A549 (cell line): ENCODE measurements around the gene DPPA3. TPM values are rescaled to one million over a fixed set of nuclear protein-coding genes. Genes with fewer than 3 reads are reported as not detected.

ENCODE experiments used
- ATAC-seq, 2 experiments: fragments of 200-7000 bp in 1 of 2; fragments of >200 bp in 1 of 2; cut with Nextera tagmentation in 1 of 2; cut with Tn5 transposase in 1 of 2; 3 replicates each; pipeline versions ENCODE4 v1.8.0 to v1.9.1; 2018 to 2020; ENCODE audit warnings: mild to moderate bottlenecking in 1 of 2, moderate library complexity in 1 of 2
- CTCF ChIA-PET: fragments of 300-600 bp; sonication (Branson Sonifier 250); formaldehyde crosslinking; extraction: SDS; loops from one replicate; lab custom pipeline; 2021; ENCODE audit warnings: antibody characterized with exemption, inconsistent platforms; lab: Yijun Ruan, JAX
- POLR2A ChIA-PET: fragments of 350-600 bp; formaldehyde crosslinking; extraction: SDS; loops from one replicate; lab custom pipeline; 2021; ENCODE audit warnings: antibody characterized with exemption, inconsistent platforms; lab: Yijun Ruan, JAX
- DNase-seq, 2 experiments: peaks; one replicate each; pipeline versions ENCODE4 v3.0.0 to v3.0.0-alpha.2; 2011 to 2016; ENCODE audit warnings: low read depth in 1 of 2, low spot score in 1 of 2
- FAIRE-seq: peaks from 2 replicates; lab custom pipeline; 2011; peaks lifted over from hg19 to GRCh38; lab: Jason Lieb, UNC
- H3K27ac ChIP-seq, 2 experiments: fragments of >200 bp; sonication (Bioruptor Twin); formaldehyde crosslinking; 3 replicates each; pipeline ENCODE4 v1.5.1; 2016 to 2017
- H3K4me1 ChIP-seq: fragments of >200 bp; sonication (Bioruptor Twin); formaldehyde crosslinking; 3 replicates; pipeline ENCODE4 v1.6.1; 2016
- H3K4me2 ChIP-seq: fragments of >200 bp; sonication (Bioruptor Twin); formaldehyde crosslinking; 3 replicates; pipeline ENCODE4 v1.6.1; 2016
- H3K4me3 ChIP-seq: fragments of >200 bp; sonication (Bioruptor Twin); formaldehyde crosslinking; 3 replicates; pipeline ENCODE4 v1.5.1; 2016
- H3K9me3 ChIP-seq: fragments of >200 bp; sonication (Bioruptor Twin); formaldehyde crosslinking; 3 replicates; pipeline ENCODE4 v1.6.1; 2016
- BCL3 ChIP-seq: fragments of >200 bp; sonication (Bioruptor Twin); formaldehyde crosslinking; IDR thresholded peaks from 3 replicates; pipeline ENCODE4 v1.6.1; 2016
- BHLHE40 ChIP-seq: IDR thresholded peaks from 2 replicates; pipeline ENCODE4 v1.6.1; 2012; ENCODE audit warnings: low read depth, low read length, inconsistent platforms
- CHD4 ChIP-seq: fragments of 200-600 bp; sonication (generic); IDR thresholded peaks from 2 replicates; pipeline ENCODE4 v1.6.1; 2016; ENCODE audit warnings: antibody characterized with exemption, mild to moderate bottlenecking, borderline replicate concordance
- EHMT2 ChIP-seq: fragments of 200-600 bp; sonication (generic); IDR thresholded peaks from 2 replicates; pipeline ENCODE4 v1.6.1; 2016; ENCODE audit warnings: antibody characterized with exemption, low read depth, mild to moderate bottlenecking, moderate library complexity
- ELK1 ChIP-seq: fragments of 150-350 bp; IDR thresholded peaks from 2 replicates; pipeline ENCODE4 v1.6.1; 2014; ENCODE audit warnings: low read depth, mild to moderate bottlenecking, low read length
- ESRRA ChIP-seq: fragments of 150-350 bp; IDR thresholded peaks from 2 replicates; pipeline ENCODE4 v1.6.1; 2014; ENCODE audit warnings: mild to moderate bottlenecking, low read length, borderline replicate concordance
- HDAC2 ChIP-seq: fragments of 200-600 bp; sonication (generic); IDR thresholded peaks from 2 replicates; pipeline ENCODE4 v1.6.1; 2016
- HMGXB4 ChIP-seq: fragments of 250-450 bp; sonication (Bioruptor Pico); IDR thresholded peaks from 2 replicates; pipeline ENCODE4 v1.5.0; 2021; ENCODE audit warnings: mild to moderate bottlenecking, moderate library complexity, borderline replicate concordance
- HOXB5 ChIP-seq: fragments of 250-450 bp; sonication (Bioruptor Pico); IDR thresholded peaks from 2 replicates; pipeline ENCODE4 v1.5.0; 2020; ENCODE audit warnings: mild to moderate bottlenecking, moderate library complexity
- JUNB ChIP-seq: fragments of >200 bp; sonication (Bioruptor Twin); formaldehyde crosslinking; IDR thresholded peaks from 2 replicates; pipeline ENCODE4 v1.6.1; 2016
- KDM1A ChIP-seq: fragments of 200-600 bp; sonication (generic); IDR thresholded peaks from 2 replicates; pipeline ENCODE4 v1.6.1; 2016; ENCODE audit warnings: low read depth, mild to moderate bottlenecking
- MAX ChIP-seq: IDR thresholded peaks from 2 replicates; pipeline ENCODE4 v1.6.1; 2012
- MAZ ChIP-seq: fragments of 150-350 bp; IDR thresholded peaks from 2 replicates; pipeline ENCODE4 v1.6.1; 2014; ENCODE audit warnings: antibody characterized with exemption, low read depth, low read length, borderline replicate concordance
- PBX3 ChIP-seq: IDR thresholded peaks from 2 replicates; pipeline ENCODE4 v1.6.1; 2012
- PHF8 ChIP-seq: fragments of 200-600 bp; sonication (generic); IDR thresholded peaks from 2 replicates; pipeline ENCODE4 v1.6.1; 2016; ENCODE audit warnings: low read depth, mild to moderate bottlenecking, antibody characterized with exemption, moderate library complexity, borderline replicate concordance
- POLR2A ChIP-seq: IDR thresholded peaks from 2 replicates; pipeline ENCODE4 v1.6.1; 2012; ENCODE audit warnings: mild to moderate bottlenecking, low read length
- POLR2AphosphoS2 ChIP-seq: conservative IDR thresholded peaks from 2 replicates; pipeline ENCODE4 v1.6.1; 2012; ENCODE audit warnings: low read length, improper control_type of control experiment, inconsistent platforms
- RCOR1 ChIP-seq: fragments of 150-350 bp; IDR thresholded peaks from 2 replicates; pipeline ENCODE4 v1.6.1; 2014; ENCODE audit warnings: antibody characterized with exemption, low read length, low read depth
- REST ChIP-seq: fragments of 200-600 bp; sonication (generic); IDR thresholded peaks from 2 replicates; pipeline ENCODE4 v1.6.1; 2016; ENCODE audit warnings: antibody characterized with exemption, mild to moderate bottlenecking, moderate library complexity
- RFX5 ChIP-seq: fragments of 450-650 bp; IDR thresholded peaks from 2 replicates; pipeline ENCODE4 v1.7.1; 2014; ENCODE audit warnings: antibody characterized with exemption, mild to moderate bottlenecking, moderate library complexity
- SREBF2 ChIP-seq: fragments of 450-650 bp; IDR thresholded peaks from 2 replicates; pipeline ENCODE4 v1.6.1; 2014; ENCODE audit warnings: mild to moderate bottlenecking, moderate library complexity
- TP53 ChIP-seq: fragments of 250-450 bp; sonication (Bioruptor Pico); IDR thresholded peaks from 2 replicates; pipeline ENCODE4 v1.5.0; 2021; ENCODE audit warnings: mild to moderate bottlenecking, moderate library complexity
- USF2 ChIP-seq: fragments of 450-650 bp; IDR thresholded peaks from 2 replicates; pipeline ENCODE4 v1.6.1; 2014; ENCODE audit warnings: antibody characterized with exemption
- ZC3H11A ChIP-seq: fragments of 450-650 bp; IDR thresholded peaks from 2 replicates; pipeline ENCODE4 v1.6.1; 2014; ENCODE audit warnings: antibody characterized with exemption, mild to moderate bottlenecking
- ZFP36 ChIP-seq: fragments of 450-650 bp; IDR thresholded peaks from 2 replicates; pipeline ENCODE4 v1.6.1; 2014; ENCODE audit warnings: borderline replicate concordance; ENCODE audit not compliant: partially characterized antibody
- ZSCAN20 ChIP-seq: fragments of 250-450 bp; sonication (Bioruptor Pico); IDR thresholded peaks from 2 replicates; pipeline ENCODE4 v1.8.0; 2022; ENCODE audit warnings: mild to moderate bottlenecking, moderate library complexity
- WGBS: methylation state at CpG from one replicate; pipeline ENCODE4 v1.1.6; 2017; ENCODE audit errors: missing lambda C conversion rate; 5-methylcytosine and 5-hydroxymethylcytosine counted together
- polyA plus RNA-seq, 4 experiments: library from polyadenylated mRNA; depleted of rRNA in 3 of 4; stranded (reverse); fragments of >200 nt; fragmentation: RNase III in 1 of 4; extraction: RNeasy Plus Mini Kit Qiagen cat#74134 plus additional on column Dnase treatment in 1 of 4; gene quantifications; 2 replicates in 3 of 4; 3 replicates in 1 of 4; pipeline ENCODE4 v1.2.3, GENCODE V29; 2011 to 2017

The DPPA3 gene
- polyA plus RNA-seq, 2 of the 4 experiments (the other 2 are of a cell fraction): not detected

GRCh38 chr12:7756993-7757392, 45.8 kb downstream of the DPPA3 start:
- no peak for TF ChIP-seq HOXB5 (CRISPR knock-in tag)
- no peak for TF ChIP-seq ZC3H11A
- TF ChIP-seq MAZ: no peak
- no peak for TF ChIP-seq EHMT2
- no peak for TF ChIP-seq HDAC2
- TF ChIP-seq ESRRA: no peak
- TF ChIP-seq POLR2AphosphoS2: no peak
- no peak for TF ChIP-seq PBX3
- TF ChIP-seq HMGXB4 (CRISPR knock-in tag): no peak
- no peak for TF ChIP-seq PHF8
- no peak for TF ChIP-seq ZSCAN20 (CRISPR knock-in tag)
- no peak for TF ChIP-seq RCOR1
- no peak for TF ChIP-seq ELK1
- no peak for TF ChIP-seq POLR2A
- no peak for TF ChIP-seq TP53
- no peak for TF ChIP-seq BCL3
- no peak for TF ChIP-seq ZFP36
- no peak for TF ChIP-seq JUNB
- no peak for TF ChIP-seq REST
- 51% methylated on average over 2 of the region's 2 CpGs for WGBS
- no peaks in the 10 kb centered on the region for H3K9me3 ChIP-seq
- POLR2A ChIA-PET: no interaction called here
- no peak for DNase-seq
- CTCF ChIA-PET: interaction anchor here (0.8 kb wide), 1 partner anchor 16 kb away, joined by 3 read pairs; no protein-coding TSS in a partner anchor
- ATAC-seq: no peak
- no peaks in the 10 kb centered on the region for H3K4me1 ChIP-seq
- no peak overlapping the region for H3K4me3 ChIP-seq
- H3K4me2 ChIP-seq: no peak overlapping the region
- no peak for FAIRE-seq
- no peak overlapping the region for H3K27ac ChIP-seq

GRCh38 chr12:7758766-7759140, 47.5 kb downstream of the DPPA3 start:
- H3K4me2 ChIP-seq: no peak overlapping the region
- CTCF ChIA-PET: no interaction called here
- WGBS: 62% methylated on average over 9 of the region's 9 CpGs
- TF ChIP-seq USF2 (no peak), CHD4 (no peak), SREBF2 (no peak), RFX5 (no peak), MAX (no peak), KDM1A (no peak), BHLHE40 (no peak)
- no peak for ATAC-seq
- no peak for FAIRE-seq
- DNase-seq: no peak
- no peak overlapping the region for H3K4me3 ChIP-seq
- no peak overlapping the region for H3K27ac ChIP-seq
- no peaks in the 10 kb centered on the region for H3K9me3 ChIP-seq
- no peaks in the 10 kb centered on the region for H3K4me1 ChIP-seq
- POLR2A ChIA-PET: no interaction called here
